Motor neuron (in vitro differentiated cells): ENCODE data around the gene KNDC1. TPM values are rescaled to one million over a fixed set of nuclear protein-coding genes. Genes with fewer than 3 reads are reported as not detected.

ENCODE experiments used
- ATAC-seq, 8 experiments: fragments of 200-7000 bp; cut with Tn5 transposase; replicated peaks in 6 of 8; 2 replicates each; pipeline ENCODE4 v1.8.0; 2021; ENCODE audit warnings: mild to moderate bottlenecking in 8 of 8, moderate library complexity in 8 of 8
- H3K27ac ChIP-seq, 2 donors: fragments of 250-450 bp; sonication (Bioruptor Pico); 2 replicates each; pipeline ENCODE4 v1.9.0; 2021; ENCODE audit warnings: antibody characterized with exemption in 2 of 2, mild to moderate bottlenecking in 2 of 2, moderate library complexity in 1 of 2
- H3K4me1 ChIP-seq, 2 donors: fragments of 250-450 bp; sonication (Bioruptor Pico); replicated peaks in 1 of 2; 2 replicates each; pipeline ENCODE4 v1.6.1; 2021; ENCODE audit warnings: antibody characterized with exemption in 2 of 2, mild to moderate bottlenecking in 2 of 2, moderate library complexity in 1 of 2
- H3K4me3 ChIP-seq, 5 donors: fragments of 250-450 bp; sonication (Bioruptor Pico); 2 replicates each; pipeline ENCODE4 v1.9.0; 2021; ENCODE audit warnings: antibody characterized with exemption in 5 of 5, mild to moderate bottlenecking in 5 of 5, moderate library complexity in 4 of 5
- WGBS, 10 experiments: fragments of 450-650 bp; shearing (Covaris generic); methylation state at CpG; one replicate each; pipeline ENCODE4 v1.0.0; 2022; 5-methylcytosine and 5-hydroxymethylcytosine counted together
- in situ Hi-C, 9 experiments: fragments of 400-800 bp; cut with MboI; loops; one replicate each; pipeline ENCODE4 v1.15.0; 2021; ENCODE audit warnings: low sequenced_read_pairs in 9 of 9, low pct_unique_long_range_greater_than_20kb in 2 of 9; ENCODE audit not compliant: unreplicated experiment in 9 of 9
- total RNA-seq, 8 experiments: library from RNA; unstranded; fragments of 300-600 nt; gene quantifications; 2 replicates each; pipeline versions ENCODE4 v1.2.3 to v1.2.4, GENCODE V29; 2022

The KNDC1 gene
- total RNA-seq, 8 experiments from 2014 or later = 0.15 to 14.6 (median 4.2) TPM

GRCh38 chr10:133207627-133208026 is 47.6 kb downstream of the KNDC1 start:
- in situ Hi-C loops = no loop called here
- 0% methylated on average over 2 of the region's 17 CpGs; no CpG with 5 or more reads in 9 of the 10 experiments for WGBS, 10 experiments
- Histone ChIP-seq H3K4me1 (no peaks in the 10 kb centered on the region), H3K4me3 (no peak overlapping the region), H3K27ac (no peak overlapping the region)
- ATAC-seq = no peak

GRCh38 chr10:133208466-133208865 is 48.4 kb downstream of the KNDC1 start:
- Histone ChIP-seq H3K27ac (no peak overlapping the region), H3K4me1 (no peaks in the 10 kb centered on the region), H3K4me3 (no peak overlapping the region)
- in situ Hi-C loops = no loop called here
- 88 to 100% (median 92%) methylated on average over 1 to 8 of the region's 18 CpGs; no CpG with 5 or more reads in 6 of the 10 experiments for WGBS, 10 experiments
- ATAC-seq = no peak

GRCh38 chr10:133209117-133209516 is 49.1 kb downstream of the KNDC1 start:
- no peak overlapping the region for H3K27ac ChIP-seq
- no peaks in the 10 kb centered on the region for H3K4me1 ChIP-seq
- in situ Hi-C loops = no loop called here
- peak in 1 of 8 experiments; percentile 9 for ATAC-seq
- 76 to 100% (median 88%) methylated on average over 1 to 8 of the region's 14 CpGs; no CpG with 5 or more reads in 2 of the 10 experiments for WGBS, 10 experiments
- H3K4me3 ChIP-seq = no peak overlapping the region

GRCh38 chr10:133209641-133210040 is 49.6 kb downstream of the KNDC1 start:
- no peaks in the 10 kb centered on the region for H3K4me1 ChIP-seq
- ATAC-seq = no peak
- in situ Hi-C loops = no loop called here
- H3K27ac ChIP-seq = no peak overlapping the region
- 63 to 100% (median 78%) methylated on average over 1 to 5 of the region's 20 CpGs; no CpG with 5 or more reads in 1 of the 10 experiments for WGBS, 10 experiments
- H3K4me3 ChIP-seq = no peak overlapping the region

GRCh38 chr10:133210398-133211140 is 50.5 kb downstream of the KNDC1 start:
- in situ Hi-C loops = no loop called here
- no peak overlapping the region for H3K4me3 ChIP-seq
- ATAC-seq = no peak
- H3K27ac ChIP-seq = no peak overlapping the region
- no peaks in the 10 kb centered on the region for H3K4me1 ChIP-seq
- 71% methylated on average over 5 of the region's 27 CpGs; no CpG with 5 or more reads in 9 of the 10 experiments for WGBS, 10 experiments

GRCh38 chr10:133211141-133211830 is 51.3 kb downstream of the KNDC1 start:
- Histone ChIP-seq H3K27ac (no peak overlapping the region), H3K4me3 (no peak overlapping the region), H3K4me1 (no peaks in the 10 kb centered on the region)
- in situ Hi-C loops = no loop called here
- ATAC-seq = peak in 1 of 8 experiments; percentile 9
- WGBS, 10 experiments = 80 to 100% methylated on average over 1 to 2 of the region's 25 CpGs; no CpG with 5 or more reads in 8 of the 10 experiments

- in situ Hi-C loops = no loop called here
- ATAC-seq = peak in 1 of 8 experiments; percentile 7
- Histone ChIP-seq H3K4me1 (no peaks in the 10 kb centered on the region), H3K4me3 (no peak overlapping the region), H3K27ac (no peak overlapping the region)
- 70 to 94% (median 89%) methylated on average over 2 to 19 of the region's 34 CpGs; no CpG with 5 or more reads in 3 of the 10 experiments for WGBS, 10 experiments
Measured at GRCh38 chr10:133211959-133212852, 52.2 kb downstream of the KNDC1 start.

- 76 to 100% (median 89%) methylated on average over 1 to 6 of the region's 20 CpGs; no CpG with 5 or more reads in 6 of the 10 experiments for WGBS, 10 experiments
- Histone ChIP-seq H3K4me3 (no peak overlapping the region), H3K4me1 (no peaks in the 10 kb centered on the region), H3K27ac (no peak overlapping the region)
- in situ Hi-C loops = no loop called here
- no peak for ATAC-seq
Measured at GRCh38 chr10:133212853-133213494, 53.0 kb downstream of the KNDC1 start.

- Histone ChIP-seq H3K27ac (no peak overlapping the region), H3K4me1 (no peaks in the 10 kb centered on the region), H3K4me3 (no peak overlapping the region)
- ATAC-seq = no peak
- 60 to 100% (median 90%) methylated on average over 1 to 16 of the region's 32 CpGs; no CpG with 5 or more reads in 5 of the 10 experiments for WGBS, 10 experiments
- in situ Hi-C loops = no loop called here
Measured at GRCh38 chr10:133213641-133214467, 53.8 kb downstream of the KNDC1 start.

- Histone ChIP-seq H3K4me3 (no peak overlapping the region), H3K4me1 (no peaks in the 10 kb centered on the region), H3K27ac (no peak overlapping the region)
- in situ Hi-C loops = no loop called here
- WGBS, 10 experiments = 37 to 100% (median 93%) methylated on average over 1 to 3 of the region's 28 CpGs; no CpG with 5 or more reads in 7 of the 10 experiments
- peak in 1 of 8 experiments; percentile 9 for ATAC-seq
Measured at GRCh38 chr10:133214468-133215410, 54.7 kb downstream of the KNDC1 start.

- Histone ChIP-seq H3K4me3 (no peak overlapping the region), H3K4me1 (no peaks in the 10 kb centered on the region), H3K27ac (no peak overlapping the region)
- WGBS, 10 experiments = 79 to 100% (median 97%) methylated on average over 1 to 11 of the region's 27 CpGs; no CpG with 5 or more reads in 4 of the 10 experiments
- ATAC-seq = no peak
- in situ Hi-C loops = no loop called here
Measured at GRCh38 chr10:133215586-133215985, 55.6 kb downstream of the KNDC1 start.
